HFF-Myc (cell line): Measurements from ENCODE around the gene NDUFS3.
"Not testable (repeated sequence)": the region's sequence is repeated elsewhere in the genome, so short reads cannot be mapped to it uniquely, and the experiment has no call there.

ENCODE experiments used
- DNase-seq: peaks from one replicate; pipeline ENCODE4 v3.0.0-alpha.2; 2011; ENCODE audit warnings: low read depth; ENCODE audit errors: extremely low read depth
- H3K4me3 ChIP-seq: replicated peaks from 2 replicates; pipeline ENCODE4 v1.5.1; 2011; ENCODE audit warnings: low read depth, mild to moderate bottlenecking, control low read depth, low read length
- CTCF ChIP-seq: IDR thresholded peaks from 2 replicates; pipeline ENCODE4 v1.5.1; 2012; ENCODE audit warnings: mild to moderate bottlenecking, low read depth, low read length, control low read depth; ENCODE audit errors: missing control alignments

NDUFS3 gene

GRCh38 chr11:47551086-47551485, 27.8 kb upstream of the NDUFS3 start:
- TF ChIP-seq CTCF = peak; percentile 49
- no peak for DNase-seq

GRCh38 chr11:47552056-47552565, 26.8 kb upstream of the NDUFS3 start:
- peak overlapping the region; percentile 87 for H3K4me3 ChIP-seq
- TF ChIP-seq CTCF = no peak
- DNase-seq = no peak

More at GRCh38 chr11:47551086-47551485, 27.8 kb upstream of the NDUFS3 start:
- peak overlapping the region; percentile 87 for H3K4me3 ChIP-seq

GRCh38 chr11:47552566-47553405, 26.1 kb upstream of the NDUFS3 start, which contains the start of gene CELF1:
Gene CELF1 (minus strand): TSS chr11:47553132. CDS start chr11:47499523, 53,609 bp downstream.
- peak; percentile 63 for TF ChIP-seq CTCF
- peak; percentile 38 for DNase-seq
- H3K4me3 ChIP-seq = peak within 1 kb of the TSS; percentile 87

GRCh38 chr11:47553406-47553743, 25.5 kb upstream of the NDUFS3 start:
- no peak for TF ChIP-seq CTCF
- peak overlapping the region; percentile 87 for H3K4me3 ChIP-seq
- no peak for DNase-seq

- not testable (repeated sequence) for H3K4me3 ChIP-seq, DNase-seq
These were observed 21.9 kb upstream of the NDUFS3 start for GRCh38 chr11:47557004-47557403.

- no peak for DNase-seq
- no peak for TF ChIP-seq CTCF
- no peak overlapping the region for H3K4me3 ChIP-seq
These were observed 20.2 kb upstream of the NDUFS3 start for GRCh38 chr11:47558695-47559094.

- TF ChIP-seq CTCF = no peak
- DNase-seq = no peak
- no peak overlapping the region for H3K4me3 ChIP-seq
These were observed 18.4 kb upstream of the NDUFS3 start for GRCh38 chr11:47560426-47560825.

- H3K4me3 ChIP-seq, DNase-seq: not testable (repeated sequence)
These were observed 16.5 kb upstream of the NDUFS3 start for GRCh38 chr11:47562393-47562792.

- peak overlapping the region; percentile 95; the same call in 1 of the 2 replicates for H3K4me3 ChIP-seq
- DNase-seq = not testable (repeated sequence)
These were observed 14.5 kb upstream of the NDUFS3 start for GRCh38 chr11:47564366-47564765.
